ENCODE results near the gene NAB2.

Gene NAB2

GRCh38 chr12:57101892-57102695, 13.2 kb downstream of the NAB2 start:
- TF ChIP-seq ZFP30 (CRISPR knock-in tag; IDR thresholded peaks at IDR 0.05) (no peak), CSDC2 (CRISPR knock-in tag; IDR thresholded peaks at IDR 0.05) (no peak), PATZ1 (CRISPR knock-in tag; IDR thresholded peaks at IDR 0.05; ENCODE audit: borderline replicate concordance) (no peak), ZFP3 (CRISPR knock-in tag; IDR thresholded peaks at IDR 0.05) (no peak), OSR1 (CRISPR knock-in tag; IDR thresholded peaks at IDR 0.05) (no peak), POU6F1 (CRISPR knock-in tag; IDR thresholded peaks at IDR 0.05; ENCODE audit: borderline replicate concordance, low read depth) (no peak), GLIS3 (CRISPR knock-in tag; IDR thresholded peaks at IDR 0.05) (no peak), ISL1 (CRISPR knock-in tag; IDR thresholded peaks at IDR 0.05) (no peak), PPARA (CRISPR knock-in tag; IDR thresholded peaks at IDR 0.05; ENCODE audit: borderline replicate concordance) (no peak), TOX (CRISPR knock-in tag; IDR thresholded peaks at IDR 0.05; ENCODE audit: borderline replicate concordance) (no peak), ZNF70 (CRISPR knock-in tag; IDR thresholded peaks at IDR 0.05) (no peak), ESRRG (CRISPR knock-in tag; IDR thresholded peaks at IDR 0.05) (no peak), TSHZ2 (CRISPR knock-in tag; IDR thresholded peaks at IDR 0.05) (no peak)
- peak; percentile 9; the same call in 2 of the 3 replicates for ATAC-seq

GRCh38 chr12:57103856-57104255, 14.9 kb downstream of the NAB2 start:
- TF ChIP-seq RARB (CRISPR knock-in tag; IDR thresholded peaks at IDR 0.05) = no peak
- no peak for TF ChIP-seq BACH2 (CRISPR knock-in tag; IDR thresholded peaks at IDR 0.05; ENCODE audit: borderline replicate concordance)
- TF ChIP-seq ZFP30 (CRISPR knock-in tag; IDR thresholded peaks at IDR 0.05) = no peak
- no peak for TF ChIP-seq ZNF565 (CRISPR knock-in tag; conservative IDR thresholded peaks at IDR 0.05; ENCODE audit: low read depth)
- TF ChIP-seq GLIS3 (CRISPR knock-in tag; IDR thresholded peaks at IDR 0.05) = no peak
- no peak for TF ChIP-seq ZNF70 (CRISPR knock-in tag; IDR thresholded peaks at IDR 0.05)
- TF ChIP-seq POU6F1 (CRISPR knock-in tag; IDR thresholded peaks at IDR 0.05; ENCODE audit: borderline replicate concordance, low read depth) = no peak
- no peak for TF ChIP-seq ZC3H10 (CRISPR knock-in tag; IDR thresholded peaks at IDR 0.05)
- no peak for TF ChIP-seq OSR1 (CRISPR knock-in tag; IDR thresholded peaks at IDR 0.05)
- no peak for TF ChIP-seq TCF4 (CRISPR knock-in tag; IDR thresholded peaks at IDR 0.05; ENCODE audit: borderline replicate concordance)
- TF ChIP-seq CREB5 (CRISPR knock-in tag; IDR thresholded peaks at IDR 0.05; ENCODE audit: low read depth) = no peak
- no peak for TF ChIP-seq TSHZ2 (CRISPR knock-in tag; IDR thresholded peaks at IDR 0.05)
- no peak for TF ChIP-seq ISL1 (CRISPR knock-in tag; IDR thresholded peaks at IDR 0.05)
- no peak for TF ChIP-seq SNAI2 (CRISPR knock-in tag; IDR thresholded peaks at IDR 0.05)
- no peak for TF ChIP-seq PPARA (CRISPR knock-in tag; IDR thresholded peaks at IDR 0.05; ENCODE audit: borderline replicate concordance)
- TF ChIP-seq PATZ1 (CRISPR knock-in tag; IDR thresholded peaks at IDR 0.05; ENCODE audit: borderline replicate concordance) = no peak
- no peak for ATAC-seq

Data from SK-N-SH treated with all-trans-retinoic acid at 6 μM for 48 hours (cell line).